GM18508 (cell line): ENCODE data around the gene CHN2.
"Not testable (repeated sequence)": the region's sequence is repeated elsewhere in the genome, so short reads cannot be mapped to it uniquely, and the experiment has no call there.

Experiments
- ATAC-seq: cut with Tn5 transposase; IDR thresholded peaks from one replicate; pipeline ENCODE4 v1.9.1; 2021; ENCODE audit warnings: moderate number of reproducible peaks; ENCODE audit not compliant: insufficient read depth, unreplicated experiment

CHN2 gene

GRCh38 chr7:29505931-29506330, 311.4 kb downstream of the CHN2 start:
- ATAC-seq, result no peak

GRCh38 chr7:29508608-29509007, 314.0 kb downstream of the CHN2 start:
- no peak for ATAC-seq

GRCh38 chr7:29510028-29510427, 315.5 kb downstream of the CHN2 start:
- ATAC-seq, result no peak

DNA sequence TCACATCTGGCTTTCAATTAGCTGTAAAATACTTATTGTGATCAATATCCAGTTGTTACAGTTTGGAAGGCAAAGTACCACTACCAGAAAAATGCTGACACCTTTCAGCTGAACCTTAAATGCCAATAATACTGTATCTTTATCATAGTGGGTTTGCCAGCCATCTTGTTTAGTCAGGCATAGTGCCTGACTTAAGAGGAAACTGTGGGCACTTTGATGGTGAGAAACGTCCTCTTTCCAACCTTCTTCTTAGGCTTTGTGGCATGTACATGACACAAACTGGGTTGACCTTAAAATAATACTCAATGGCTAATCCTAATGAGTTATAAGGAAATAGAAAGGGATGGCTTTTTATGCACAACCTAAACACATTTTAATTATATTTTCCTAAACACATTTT, 316.8 kb downstream of the CHN2 start:
- no peak for ATAC-seq

DNA sequence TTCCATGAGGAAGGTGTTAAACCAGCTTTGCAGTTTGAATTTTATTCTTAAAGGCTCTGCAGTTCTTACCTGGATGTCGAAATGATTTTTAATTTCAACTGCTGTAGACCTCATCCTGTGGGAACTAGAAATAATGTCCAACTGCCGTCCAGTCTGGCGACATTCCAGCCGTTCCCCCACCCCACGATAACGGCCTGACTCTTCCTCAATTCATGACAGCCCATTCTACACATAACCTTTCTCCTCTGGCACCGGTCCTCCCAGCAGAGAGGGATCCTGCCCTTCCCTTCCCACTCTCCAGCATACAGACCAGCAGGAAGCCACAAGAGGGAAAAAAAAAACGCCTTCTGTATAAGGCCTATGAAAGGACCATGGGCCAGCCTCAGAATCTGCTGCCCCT, 317.3 kb downstream of the CHN2 start:
- no peak for ATAC-seq

DNA sequence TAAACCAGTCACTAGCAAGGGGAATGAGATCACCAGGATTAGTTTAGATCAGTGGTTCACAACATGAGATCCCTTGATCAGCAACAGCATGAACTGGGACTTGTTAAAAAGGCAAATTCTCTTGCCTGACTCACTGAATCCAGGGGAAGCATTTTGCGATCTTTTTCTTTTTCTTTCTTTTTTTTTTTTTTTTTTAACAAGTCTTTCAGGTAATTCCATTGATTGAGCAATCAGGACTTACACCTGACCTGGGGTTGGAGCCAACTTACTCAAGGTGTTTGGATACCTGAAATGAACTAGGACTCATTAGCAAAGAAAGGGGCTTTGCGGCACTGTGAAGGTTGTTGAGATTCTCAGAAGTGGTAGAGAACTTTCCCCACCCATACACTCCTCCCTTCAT, 321.9 kb downstream of the CHN2 start:
- ATAC-seq, result no peak

GRCh38 chr7:29518616-29519015, 324.0 kb downstream of the CHN2 start:
- ATAC-seq, result no peak

DNA sequence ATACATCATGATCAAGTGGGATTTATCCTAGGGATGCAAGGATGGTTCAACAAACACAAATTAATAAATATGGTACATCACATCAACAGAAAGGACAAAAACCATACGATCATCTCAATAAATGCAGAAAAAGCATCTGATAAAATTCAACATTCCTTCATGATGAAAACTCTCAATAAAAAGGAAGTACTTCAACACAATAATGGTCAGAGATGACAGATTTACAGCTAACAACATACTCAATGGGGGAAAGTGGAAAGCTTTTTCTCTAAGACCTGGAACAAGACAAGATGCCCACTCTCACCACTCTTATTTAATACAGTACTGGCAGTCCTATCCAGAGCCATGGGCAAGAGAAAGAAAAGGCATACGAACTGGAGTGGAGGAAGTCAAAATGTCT, 329.2 kb downstream of the CHN2 start:
- no peak for ATAC-seq

GRCh38 chr7:29527505-29528108, 333.0 kb downstream of the CHN2 start:
- no peak for ATAC-seq

- ATAC-seq, result not testable (repeated sequence)
Measured at GRCh38 chr7:29528526-29528925, 334.0 kb downstream of the CHN2 start.
